K562 (cell line): ENCODE results near the gene ZC3H11A. TPM values are rescaled to one million over a fixed set of nuclear protein-coding genes. Genes with fewer than 3 reads are reported as not detected.

Source experiments
- DPF2 ChIP-seq: fragments of 450-650 bp; IDR thresholded peaks from 2 replicates; pipeline ENCODE4 v1.6.1; 2016
- GABPA ChIP-seq: fragments of 200-800 bp; sonication (Bioruptor generic); conservative IDR thresholded peaks from 2 replicates; pipeline ENCODE4 v1.6.1; 2016; ENCODE audit warnings: low read depth, missing genetic modification characterization, missing compliant biosample characterization
- GMEB1 ChIP-seq: fragments of 250-450 bp; sonication (Bioruptor Pico); IDR thresholded peaks from 2 replicates; pipeline ENCODE4 v1.4.0; 2020; ENCODE audit warnings: mild to moderate bottlenecking
- GTF2E2 ChIP-seq: fragments of 200-800 bp; sonication (Bioruptor generic); IDR thresholded peaks from 2 replicates; pipeline ENCODE4 v1.6.1; 2016; ENCODE audit warnings: missing genetic modification characterization, missing compliant biosample characterization
- HDAC3 ChIP-seq: fragments of 450-650 bp; IDR thresholded peaks from 2 replicates; pipeline ENCODE4 v1.6.1; 2018; ENCODE audit warnings: borderline replicate concordance, mild to moderate bottlenecking, moderate library complexity; ENCODE audit not compliant: partially characterized antibody
- HES1 ChIP-seq: fragments of 450-650 bp; IDR thresholded peaks from 2 replicates; pipeline ENCODE4 v1.6.1; 2016; ENCODE audit warnings: low read depth, mild to moderate bottlenecking, moderate library complexity
- KAT7 ChIP-seq: sonication (generic); formaldehyde crosslinking; IDR thresholded peaks from 2 replicates; pipeline ENCODE4 v1.8.0; 2022; ENCODE audit warnings: missing genetic modification reagents, mild to moderate bottlenecking, borderline replicate concordance
- PRDM10 ChIP-seq: fragments of 450-650 bp; IDR thresholded peaks from 2 replicates; pipeline ENCODE4 v1.6.1; 2018; ENCODE audit not compliant: partially characterized antibody
- SAFB2 ChIP-seq: fragments of 200-400 bp; formaldehyde crosslinking; IDR thresholded peaks from 2 replicates; pipeline ENCODE4 v1.6.1; 2018; ENCODE audit warnings: borderline replicate concordance, low read length, low read depth, moderate library complexity; ENCODE audit not compliant: severe bottlenecking
- SLC30A9 ChIP-seq: fragments of 250-450 bp; sonication (Bioruptor Pico); IDR thresholded peaks from 2 replicates; pipeline ENCODE4 v1.8.0; 2022; ENCODE audit warnings: mild to moderate bottlenecking, moderate library complexity
- SMAD4 ChIP-seq: fragments of 250-450 bp; sonication (Bioruptor Pico); conservative IDR thresholded peaks from 2 replicates; pipeline ENCODE4 v1.8.0; 2021; ENCODE audit warnings: inconsistent platforms, mild to moderate bottlenecking, moderate library complexity
- SMC3 ChIP-seq: conservative IDR thresholded peaks from 2 replicates; pipeline ENCODE4 v1.6.1; 2011; ENCODE audit warnings: low read depth, low read length, improper control_type of control experiment; ENCODE audit not compliant: insufficient read depth
- TCF7L2 ChIP-seq: fragments of 150-350 bp; IDR thresholded peaks from 2 replicates; pipeline ENCODE4 v1.6.1; 2016; ENCODE audit warnings: low read depth, mild to moderate bottlenecking, low read length, moderate library complexity
- THRAP3 ChIP-seq: fragments of 450-650 bp; IDR thresholded peaks from 2 replicates; pipeline ENCODE4 v1.6.1; 2016; ENCODE audit warnings: mild to moderate bottlenecking, inconsistent platforms, borderline replicate concordance
- XRCC4 ChIP-seq: IDR thresholded peaks from one replicate; pipeline ENCODE4 v1.6.1; 2011; ENCODE audit not compliant: insufficient read depth, insufficient read length; ENCODE audit errors: extremely low read depth
- ZNF77 ChIP-seq: fragments of 250-450 bp; sonication (Bioruptor Pico); IDR thresholded peaks from 2 replicates; pipeline ENCODE4 v1.5.0; 2020
- ZNF830 ChIP-seq: fragments of 250-450 bp; sonication (Bioruptor Pico); IDR thresholded peaks from 2 replicates; pipeline ENCODE4 v1.5.0; 2021; ENCODE audit warnings: mild to moderate bottlenecking
- polyA plus RNA-seq, 8 experiments: library from polyadenylated mRNA; depleted of rRNA in 4 of 8; stranded (reverse) in 5 of 8; unstranded in 3 of 8; fragments of >200 nt; fragmentation: Nextera tagmentation in 2 of 8; fragmentation: Illumina TruSeq in 1 of 8; extraction: Ambion mirVana in 2 of 8; extraction: Trizol in 1 of 8; gene quantifications; 2 replicates each; pipeline versions ENCODE4 v1.2.1 to v1.2.3, GENCODE V29; 2011 to 2014; ENCODE audit warnings: inconsistent platforms in 1 of 8, missing spikeins in 1 of 8
- total RNA-seq, 7 experiments: library from RNA; depleted of rRNA in 6 of 7; stranded (reverse); fragments of >200 nt in 6 of 7; fragmentation: Illumina TruSeq in 2 of 7; extraction: Trizol in 2 of 7; gene quantifications; 2 replicates each; pipeline versions ENCODE4 v1.2.1 to v1.2.3, GENCODE V29; 2011 to 2021; ENCODE audit warnings: low replicate concordance in 1 of 7

ZC3H11A gene
- total and polyA plus RNA-seq, 9 of the 15 experiments (the other 6 are each of a cell fraction or from before 2014, with no cell fraction given), result 34.2 to 137 (median 102) TPM

DNA sequence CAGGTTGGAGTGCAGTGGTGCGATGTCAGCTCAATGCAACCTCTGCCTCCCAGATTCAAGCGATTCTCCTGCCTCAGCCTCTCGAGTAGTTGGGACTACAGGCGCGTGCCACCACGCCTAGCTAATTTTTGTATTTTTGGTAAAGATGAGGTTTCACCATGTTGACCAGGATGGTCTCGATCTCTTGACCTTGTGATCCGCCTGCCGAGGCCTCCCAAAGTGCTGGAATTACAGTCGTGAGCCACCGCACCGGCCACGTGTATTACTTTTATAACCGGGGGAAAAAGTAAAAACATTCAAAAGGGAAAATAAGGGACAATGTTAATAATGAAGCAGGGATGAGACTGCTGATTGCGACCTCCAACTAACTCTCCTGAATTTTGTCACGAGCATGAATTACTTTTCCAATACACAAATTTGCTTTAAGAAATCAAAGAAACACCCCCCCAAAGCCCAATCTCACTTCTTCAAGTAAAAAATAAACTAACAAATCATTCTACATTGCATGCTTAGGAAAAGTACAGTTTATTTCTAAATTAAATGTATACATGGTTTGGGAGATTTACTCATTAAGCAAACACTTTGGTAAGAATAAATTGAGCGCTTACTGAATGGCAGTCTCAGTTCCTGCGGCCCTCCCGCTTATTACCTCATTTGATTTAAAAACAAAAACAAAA is 521 bp upstream of the ZC3H11A start (continued):
- TF ChIP-seq SMC3 (no peak), HES1 (peak; percentile 12; the same call in 1 of the 2 replicates), SLC30A9 (CRISPR knock-in tag) (no peak), TCF7L2 (no peak), GABPA (tag) (no peak), XRCC4 (no peak), ZNF77 (CRISPR knock-in tag) (no peak), ZNF830 (CRISPR knock-in tag) (no peak), SMAD4 (CRISPR knock-in tag) (0 out of 2 replicates have a peak, but pooled peaks have one; percentile 7), PRDM10 (peak; percentile 69), SAFB2 (no peak), GTF2E2 (tag) (peak; percentile 22), DPF2 (peak; percentile 10; the same call in 1 of the 2 replicates), KAT7 (CRISPR knock-in tag) (0 out of 2 replicates have a peak, but pooled peaks have one; percentile 33), GMEB1 (CRISPR knock-in tag) (no peak), HDAC3 (peak; percentile 14), THRAP3 (peak; percentile 93)
